ENCODE measurements around the gene COL20A1.

- no peak for TF ChIP-seq CTCF (IDR thresholded peaks at IDR 0.05; ENCODE audit: low read depth, low read length)
- TF ChIP-seq MYC (IDR thresholded peaks at IDR 0.05; ENCODE audit: low read depth, low read length): no peak
- no peak for TF ChIP-seq POLR2A (IDR thresholded peaks at IDR 0.05; ENCODE audit: extremely low read depth, insufficient read length)
- no peak for TF ChIP-seq MAX (IDR thresholded peaks at IDR 0.05; ENCODE audit: low read depth, low read length)
Measured at GRCh38 chr20:63371291-63371865, 78.4 kb downstream of the COL20A1 start.

Measured in NB4 (cell line).